ENCODE measurements around the gene ACBD4. TPM values are rescaled to one million over a fixed set of nuclear protein-coding genes. Genes with fewer than 3 reads are reported as not detected.
A peak's percentile ranks its signal among the peaks of the same experiment; 100 is the strongest.

ACBD4 gene
- total RNA-seq, 1 donor from 2014 or later: 16.3 TPM

GRCh38 chr17:45150911-45151809 is 15.7 kb downstream of the ACBD4 start:
- H3K27me3 ChIP-seq: no peaks in the 10 kb centered on the region
- DNase-seq (no peak), ATAC-seq (no peak)
- intact Hi-C loops (cut with DNase I): no loop called here
- H3K36me3 ChIP-seq: no peaks in the 10 kb centered on the region
- no peaks in the 10 kb centered on the region for H3K9me3 ChIP-seq
- H3K4me3 ChIP-seq: peak overlapping the region; percentile 87
- peaks cover 38% of the 10 kb centered on the region for H3K4me1 ChIP-seq
- H3K27ac ChIP-seq: peak overlapping the region; percentile 1
- no peak for TF ChIP-seq CTCF (IDR thresholded peaks at IDR 0.05)

GRCh38 chr17:45155029-45155428 is 19.5 kb downstream of the ACBD4 start:
- H3K27ac ChIP-seq: no peak overlapping the region
- peaks cover 56% of the 10 kb centered on the region for H3K4me1 ChIP-seq
- no peaks in the 10 kb centered on the region for H3K27me3 ChIP-seq
- intact Hi-C loops (cut with DNase I): no loop called here
- H3K9me3 ChIP-seq: no peaks in the 10 kb centered on the region
- no peak for TF ChIP-seq CTCF (IDR thresholded peaks at IDR 0.05)
- DNase-seq: no peak
- no peak for ATAC-seq
- no peaks in the 10 kb centered on the region for H3K36me3 ChIP-seq
- H3K4me3 ChIP-seq: no peak overlapping the region

GRCh38 chr17:45155483-45155882 is 20.0 kb downstream of the ACBD4 start:
- Histone ChIP-seq H3K9me3 (no peaks in the 10 kb centered on the region), H3K4me1 (peaks cover 57% of the 10 kb centered on the region), H3K36me3 (no peaks in the 10 kb centered on the region), H3K27me3 (no peaks in the 10 kb centered on the region), H3K27ac (no peak overlapping the region), H3K4me3 (no peak overlapping the region)
- intact Hi-C loops (cut with DNase I): no loop called here
- ATAC-seq (no peak), DNase-seq (no peak)
- TF ChIP-seq CTCF (IDR thresholded peaks at IDR 0.05): no peak

- Histone ChIP-seq H3K27me3 (no peaks in the 10 kb centered on the region), H3K9me3 (no peaks in the 10 kb centered on the region), H3K36me3 (no peaks in the 10 kb centered on the region), H3K4me1 (peaks cover 49% of the 10 kb centered on the region), H3K27ac (no peak overlapping the region), H3K4me3 (no peak overlapping the region)
- peak; percentile 4 for ATAC-seq
- intact Hi-C loops (cut with DNase I): no loop called here
- no peak for DNase-seq
- TF ChIP-seq CTCF (IDR thresholded peaks at IDR 0.05): no peak
These were observed 20.8 kb downstream of the ACBD4 start for GRCh38 chr17:45156242-45156641.

GRCh38 chr17:45160447-45161287 is 25.2 kb downstream of the ACBD4 start:
- peak; percentile 88 for DNase-seq
- peak; percentile 59 for ATAC-seq
- peaks cover 40% of the 10 kb centered on the region for H3K4me1 ChIP-seq
- no peaks in the 10 kb centered on the region for H3K27me3 ChIP-seq
- intact Hi-C loops (cut with DNase I): no loop called here
- TF ChIP-seq CTCF (IDR thresholded peaks at IDR 0.05): peak; percentile 31
- peak overlapping the region; percentile 100 for H3K27ac ChIP-seq
- no peaks in the 10 kb centered on the region for H3K9me3 ChIP-seq
- peak overlapping the region; percentile 88 for H3K4me3 ChIP-seq
- H3K36me3 ChIP-seq: no peaks in the 10 kb centered on the region

All from upper lobe of right lung (tissue), 1 donor.